Activated CD8-positive, alpha-beta memory T cell treated with anti-CD3 and anti-CD28 coated beads for 4 hours (primary cell): ENCODE results near the gene GIT1.

Experiments used
- DNase-seq, 2 donors: peaks; one replicate each; pipeline ENCODE4 v3.0.0-alpha.2; 2020; ENCODE audit warnings: low read depth in 2 of 2

The GIT1 gene

GRCh38 chr17:29581583-29582253 is 7.7 kb downstream of the GIT1 start:
- DNase-seq, result no peak

GRCh38 chr17:29579866-29580771 is 9.3 kb downstream of the GIT1 start:
- peak; percentile 80 to 81 for DNase-seq

GRCh38 chr17:29578626-29579485 is 10.6 kb downstream of the GIT1 start:
- no peak for DNase-seq

GRCh38 chr17:29577385-29578211 is 11.8 kb downstream of the GIT1 start:
- no peak for DNase-seq

GRCh38 chr17:29577001-29577370 is 12.5 kb downstream of the GIT1 start:
- DNase-seq, result no peak

- no peak for DNase-seq
Measured at GRCh38 chr17:29576214-29577000, 13.0 kb downstream of the GIT1 start.

- DNase-seq, result no peak
Measured at GRCh38 chr17:29575511-29576213, 13.8 kb downstream of the GIT1 start.

GRCh38 chr17:29574732-29575510 is 14.5 kb downstream of the GIT1 start:
- DNase-seq, result no peak

- DNase-seq, result no peak
Measured at GRCh38 chr17:29573871-29574731, 15.3 kb downstream of the GIT1 start.

GRCh38 chr17:29573558-29573869 is 15.9 kb downstream of the GIT1 start:
- DNase-seq, result no peak

- DNase-seq, result peak in 1 of 2 donors; percentile 48
Measured at GRCh38 chr17:29572691-29573557, 16.5 kb downstream of the GIT1 start.

- no peak for DNase-seq
Measured at GRCh38 chr17:29571883-29572681, 17.4 kb downstream of the GIT1 start.

GRCh38 chr17:29571486-29571882 is 18.0 kb downstream of the GIT1 start:
- no peak for DNase-seq

GRCh38 chr17:29570521-29570920 is 18.9 kb downstream of the GIT1 start:
- DNase-seq, result no peak

- no peak for DNase-seq
Measured at GRCh38 chr17:29569245-29569950, 20.1 kb downstream of the GIT1 start.
